GM18505 (cell line): ENCODE data around the gene CA5A.

Source experiments
- ATAC-seq: cut with Tn5 transposase; IDR thresholded peaks from one replicate; pipeline ENCODE4 v1.9.1; 2021; ENCODE audit not compliant: unreplicated experiment
- POLR2A ChIP-seq: IDR thresholded peaks from 4 replicates; pipeline ENCODE4 v1.6.1; 2011; ENCODE audit warnings: borderline replicate concordance; ENCODE audit not compliant: insufficient read depth, insufficient read length; ENCODE audit errors: extremely low read depth

The CA5A gene

DNA sequence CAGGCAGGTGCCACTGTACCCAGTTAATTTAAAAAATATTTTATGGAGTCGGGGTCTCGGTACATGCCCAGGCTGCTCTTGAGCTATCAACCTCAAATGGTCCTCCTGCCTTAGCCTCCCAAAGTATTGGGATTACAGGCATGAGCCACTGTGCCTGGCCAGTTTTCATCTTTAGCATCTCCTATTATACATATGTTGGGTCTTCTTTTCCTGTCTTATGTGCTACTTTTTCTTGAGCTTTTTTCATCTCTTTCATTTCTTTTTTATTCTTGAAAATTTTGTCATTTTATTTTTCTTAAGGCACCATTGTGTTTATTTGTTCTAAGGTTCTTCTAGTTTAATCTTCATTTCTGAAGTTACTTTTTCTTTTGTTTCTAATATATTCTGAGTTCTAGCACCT lies 35.6 kb upstream of the CA5A start:
- ATAC-seq, result no peak
- no peak for TF ChIP-seq POLR2A

DNA sequence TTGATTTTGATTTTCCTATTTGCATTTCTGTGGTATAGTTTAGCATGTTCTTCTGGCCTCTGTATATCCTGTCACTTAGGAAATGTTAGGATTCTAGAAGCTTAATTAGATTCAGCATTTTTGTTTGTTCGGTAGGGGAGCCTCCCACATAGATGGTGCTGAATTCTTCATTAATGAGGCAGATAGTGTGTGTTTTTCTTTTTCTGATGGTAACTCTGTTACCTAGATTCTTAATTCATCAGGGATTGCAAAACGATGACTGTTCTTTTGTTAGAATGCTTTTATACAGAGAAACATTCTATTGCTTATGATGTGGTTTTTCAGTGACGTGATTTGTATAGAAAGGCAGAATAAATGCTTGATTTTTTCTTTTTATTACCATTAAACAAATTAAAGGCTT lies 33.9 kb upstream of the CA5A start:
- no peak for ATAC-seq
- TF ChIP-seq POLR2A, result no peak

DNA sequence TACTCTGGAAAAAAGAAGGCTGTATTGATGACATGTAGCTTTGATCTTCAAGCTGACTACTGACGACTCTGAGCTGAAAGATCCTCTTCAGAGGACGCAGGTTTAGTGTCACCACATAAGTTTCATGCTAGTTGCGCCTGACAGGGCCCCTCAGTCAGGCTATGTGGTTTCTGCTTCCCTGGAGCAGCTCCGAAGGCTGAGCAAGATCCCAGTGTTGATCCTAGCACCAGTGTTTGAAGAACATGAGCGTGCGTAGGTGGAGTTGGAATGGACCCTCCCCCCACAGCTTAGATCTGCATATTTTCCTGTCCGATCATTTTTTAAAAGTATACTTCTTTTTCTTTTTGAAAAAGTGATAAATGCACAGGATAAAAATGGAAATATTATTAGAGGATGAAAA lies 32.2 kb upstream of the CA5A start:
- no peak for TF ChIP-seq POLR2A
- no peak for ATAC-seq

DNA sequence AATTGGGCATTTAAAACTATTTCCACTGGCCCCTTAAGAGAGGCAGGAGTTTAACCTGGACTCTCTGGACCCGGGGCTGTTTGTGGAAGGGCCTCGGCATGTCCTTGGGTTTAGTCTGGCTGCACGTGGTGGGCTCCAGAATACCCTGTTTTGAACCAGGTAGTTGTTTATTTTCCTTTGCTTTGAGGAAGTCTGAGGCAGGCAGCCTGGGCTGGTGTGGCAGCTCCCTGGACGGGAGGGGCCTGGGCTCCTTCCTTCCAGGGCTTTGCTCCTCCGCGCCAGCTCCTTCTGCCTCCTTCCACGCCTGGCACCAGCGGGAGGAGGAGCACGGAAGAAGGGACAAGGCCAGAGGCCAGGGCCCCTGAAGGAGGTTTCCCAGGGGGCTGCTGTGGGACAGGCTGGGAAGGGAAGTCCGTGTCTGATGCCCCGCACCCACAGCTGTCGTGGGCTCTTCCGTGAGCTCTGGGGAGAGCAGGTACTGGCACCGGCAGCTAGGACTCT lies 30.4 kb upstream of the CA5A start:
- no peak for TF ChIP-seq POLR2A
- no peak for ATAC-seq

DNA sequence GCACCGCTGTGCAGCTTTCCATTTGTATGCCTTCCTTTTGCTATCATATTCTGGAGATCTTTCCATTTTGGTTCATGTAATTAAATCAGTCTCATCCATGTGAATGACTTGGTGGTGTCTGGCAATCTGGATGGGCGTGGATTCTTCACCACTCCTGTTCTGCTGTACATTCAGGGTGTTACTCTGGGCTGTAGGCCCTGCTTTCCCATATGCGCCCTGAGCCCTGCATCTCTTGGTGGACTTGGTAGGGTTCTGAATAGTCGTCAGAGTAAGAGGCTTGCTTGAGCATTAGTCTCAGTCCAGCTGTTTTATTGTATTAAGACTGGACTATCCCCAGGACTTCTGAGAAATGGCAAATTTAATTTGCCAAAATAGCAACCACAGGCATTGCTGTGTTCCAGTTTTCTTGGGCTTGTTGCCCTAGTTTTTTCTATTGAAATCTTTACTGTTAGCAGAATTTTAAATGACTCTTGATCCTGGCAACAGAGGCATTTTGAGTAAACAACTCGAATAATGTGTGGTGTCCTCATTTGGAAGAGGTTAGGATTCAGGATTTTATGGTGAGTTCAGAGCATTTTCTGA lies 29.8 kb upstream of the CA5A start:
- TF ChIP-seq POLR2A, result no peak
- no peak for ATAC-seq

DNA sequence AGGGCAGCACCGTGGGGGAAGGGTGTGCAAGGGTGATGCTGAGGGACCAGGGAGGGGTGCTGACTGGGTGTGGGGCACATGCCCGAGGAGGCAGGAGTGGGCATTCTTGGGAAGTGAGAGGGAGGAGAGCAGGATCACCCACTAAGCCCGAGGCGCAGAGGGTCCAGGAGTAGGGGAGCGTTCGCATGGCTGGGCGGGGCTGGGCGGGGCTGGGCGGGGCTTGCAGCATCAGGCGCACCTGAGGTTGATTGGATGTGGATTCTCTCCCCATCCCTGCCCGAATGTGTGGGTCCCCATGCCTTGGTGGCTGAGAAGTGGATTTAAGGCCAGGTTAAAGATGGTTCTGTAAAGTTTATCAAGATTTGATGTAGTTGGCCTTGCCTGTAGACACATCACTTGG lies 29.1 kb upstream of the CA5A start:
- ATAC-seq, result no peak

DNA sequence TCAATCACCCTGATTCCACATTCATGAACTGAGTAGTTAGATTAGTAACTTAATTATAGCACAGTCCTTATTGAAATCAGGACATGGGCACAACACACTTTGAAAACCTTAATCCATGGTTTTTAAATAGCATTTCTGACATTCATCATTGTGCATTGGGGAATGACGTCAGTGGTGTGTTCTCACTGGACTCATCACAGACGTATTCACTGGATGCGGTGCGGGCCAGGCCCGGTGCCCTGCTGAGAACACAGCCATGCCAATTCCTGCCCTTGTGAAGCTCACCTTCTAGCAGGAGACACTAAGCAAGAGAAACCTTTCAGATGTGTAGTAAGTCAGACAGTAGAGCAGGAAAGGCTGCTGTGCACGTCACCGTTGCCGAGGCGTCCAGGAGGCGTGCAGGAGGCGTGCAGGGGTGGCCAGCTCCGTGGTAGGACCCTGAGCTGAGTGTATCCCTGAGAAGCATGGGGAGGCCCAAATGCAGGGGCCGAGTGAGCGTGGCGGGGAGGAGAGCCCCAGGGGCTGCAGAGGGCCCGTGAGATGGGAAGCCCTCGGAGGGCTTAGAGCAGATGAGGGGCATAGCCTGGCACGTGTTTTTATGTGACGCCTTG lies 27.8 kb upstream of the CA5A start:
- ATAC-seq, result no peak
- no peak for TF ChIP-seq POLR2A

More for the DNA sequence above, 29.1 kb upstream of the CA5A start:
- TF ChIP-seq POLR2A, result no peak

DNA sequence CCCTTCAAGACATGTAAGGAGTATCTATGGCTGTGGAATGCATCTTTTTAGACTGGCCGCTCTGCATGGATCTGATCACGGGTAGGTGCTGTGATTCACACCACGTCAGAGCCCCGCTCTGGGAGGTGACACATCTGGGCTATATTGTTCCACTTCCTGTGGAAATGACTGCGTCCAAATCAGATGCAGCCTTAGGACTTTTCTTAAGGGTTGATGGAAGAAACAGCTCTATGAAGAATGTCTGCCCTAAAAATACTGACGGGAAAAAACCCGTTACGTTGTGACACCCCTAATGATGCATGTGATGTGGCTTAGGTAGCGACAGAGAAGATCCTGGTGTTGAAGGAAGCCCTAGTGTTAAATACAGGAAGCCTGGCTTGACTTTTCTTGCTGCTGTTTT lies 27.1 kb upstream of the CA5A start:
- ATAC-seq, result no peak
- no peak for TF ChIP-seq POLR2A

DNA sequence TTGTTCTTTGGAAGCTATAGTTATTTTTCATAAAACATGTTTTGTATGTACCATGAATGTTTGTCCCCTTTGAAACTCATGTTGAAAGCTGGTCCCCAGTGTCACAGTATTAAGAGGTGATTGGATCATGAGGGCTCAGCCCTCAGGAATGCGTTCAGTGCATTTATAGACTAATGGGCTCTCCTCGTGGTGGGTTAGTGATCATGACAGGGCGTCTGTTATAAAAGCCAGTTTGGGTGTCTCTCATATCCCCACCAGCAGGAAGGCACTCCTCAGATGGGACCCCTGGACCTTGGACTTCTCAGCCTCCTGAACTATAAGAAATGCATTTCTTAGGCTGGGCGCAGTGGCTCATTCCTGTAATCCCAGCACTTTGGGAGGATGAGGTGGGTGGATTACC lies 25.3 kb upstream of the CA5A start:
- TF ChIP-seq POLR2A, result no peak

DNA sequence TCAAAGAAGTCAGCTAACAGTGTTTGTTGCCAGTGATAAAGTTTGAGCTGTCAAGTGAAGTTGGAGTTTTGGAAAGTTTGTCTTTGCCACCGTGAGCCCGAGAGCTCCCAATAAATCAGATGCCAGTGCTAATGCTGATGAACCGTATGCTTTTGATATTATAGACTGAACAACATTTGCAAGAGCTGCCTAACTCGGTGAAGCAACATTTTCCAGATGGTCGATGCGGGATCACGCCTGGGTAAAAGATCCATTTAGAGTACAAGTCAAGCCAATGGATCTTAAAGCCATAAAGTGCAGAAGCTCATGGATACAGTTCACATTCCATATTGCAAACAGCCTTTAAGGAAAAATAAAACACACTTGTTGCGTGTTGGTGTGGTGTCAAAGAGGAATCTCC lies 24.5 kb upstream of the CA5A start:
- ATAC-seq, result no peak
- TF ChIP-seq POLR2A, result no peak

More for the DNA sequence above, 25.3 kb upstream of the CA5A start:
- no peak for ATAC-seq

DNA sequence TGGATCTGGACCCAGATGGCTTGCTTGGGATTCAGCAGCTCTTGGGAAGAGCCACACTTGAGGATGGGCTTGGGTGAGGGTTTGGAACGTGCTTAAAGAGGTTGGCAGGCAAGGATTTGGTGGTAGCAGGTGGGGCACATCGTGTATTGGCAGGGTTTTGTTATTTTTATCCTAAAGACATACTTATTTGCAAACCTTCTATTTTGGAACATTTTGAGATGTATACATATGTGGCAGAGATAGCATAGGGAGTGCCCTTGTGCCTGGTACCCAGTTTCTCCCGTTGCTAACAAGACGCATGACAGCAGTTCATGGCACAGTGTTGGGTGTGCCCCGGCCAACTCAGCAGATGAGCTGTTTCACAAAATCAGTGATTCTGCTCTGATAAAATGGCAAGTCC lies 24.0 kb upstream of the CA5A start:
- ATAC-seq, result no peak
- TF ChIP-seq POLR2A, result no peak

DNA sequence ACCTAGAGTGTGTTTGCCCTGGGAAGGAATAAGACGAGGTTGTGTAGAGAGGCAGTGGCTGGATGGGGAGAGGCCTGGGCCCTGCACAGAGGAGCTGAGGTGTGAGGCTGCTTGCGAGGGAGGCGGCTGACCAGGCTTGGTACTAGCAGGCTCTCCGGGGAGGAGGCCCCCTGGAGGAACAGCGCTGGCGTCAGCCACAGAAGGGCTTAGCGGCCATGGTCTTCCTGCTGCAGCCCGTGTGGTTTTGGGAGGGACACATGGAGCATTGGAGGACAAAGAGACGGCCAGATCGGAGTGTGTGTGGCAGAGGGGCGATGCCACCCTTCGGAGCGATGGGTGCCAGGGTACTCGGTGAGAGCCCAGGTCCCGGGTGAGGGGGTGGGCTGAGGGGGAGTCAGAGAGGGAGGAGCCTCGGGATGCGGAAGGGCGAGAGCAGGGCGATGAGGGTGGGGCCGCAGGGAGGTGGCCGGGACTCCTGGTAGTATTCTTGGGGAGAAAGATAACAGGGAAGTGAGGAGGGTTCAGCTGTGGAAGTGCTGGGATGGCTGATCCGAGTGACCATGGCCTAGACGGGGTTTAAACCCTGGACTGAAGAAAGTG lies 23.2 kb upstream of the CA5A start:
- no peak for ATAC-seq
- no peak for TF ChIP-seq POLR2A

DNA sequence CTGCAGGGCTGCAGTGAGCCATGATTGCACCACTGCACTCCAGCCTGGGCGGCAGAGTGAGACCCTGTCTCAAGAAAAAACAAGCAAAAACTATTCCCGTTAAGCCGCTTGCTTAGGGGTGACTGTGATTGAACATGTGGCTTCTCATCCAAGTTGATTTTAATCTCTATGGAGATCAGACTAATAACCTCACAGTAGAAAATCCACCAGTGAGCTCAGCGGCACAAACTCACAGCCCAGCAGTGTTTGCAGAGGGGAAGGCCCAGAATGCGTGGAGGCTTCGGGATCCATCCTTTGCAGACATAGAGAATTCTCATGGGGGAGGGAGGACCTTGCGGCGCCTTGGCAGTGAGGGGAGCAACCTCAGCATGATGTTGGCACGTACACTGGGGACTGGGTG lies 22.3 kb upstream of the CA5A start:
- no peak for ATAC-seq
- no peak for TF ChIP-seq POLR2A
